H9 (cell line): ENCODE results near the gene PPP4R3B. TPM values are rescaled to one million over a fixed set of nuclear protein-coding genes. Genes with fewer than 3 reads are reported as not detected.

ENCODE experiments used
- DNase-seq: peaks from one replicate; pipeline ENCODE4 v3.0.0-alpha.2; 2017
- H2AFZ ChIP-seq: one replicate; pipeline ENCODE4 v1.6.1; 2013; ENCODE audit warnings: mild to moderate bottlenecking, low read length, control low read depth, moderate library complexity
- H2AK5ac ChIP-seq: 2 replicates; pipeline ENCODE4 v1.6.1; 2013; ENCODE audit warnings: low read length, control low read depth, mixed read lengths; ENCODE audit not compliant: insufficient read length
- H2BK120ac ChIP-seq: one replicate; pipeline ENCODE4 v1.6.1; 2013; ENCODE audit warnings: low read depth, mild to moderate bottlenecking, low read length, control low read depth, inconsistent platforms; ENCODE audit not compliant: poor library complexity, severe bottlenecking
- H2BK12ac ChIP-seq: 2 replicates; pipeline ENCODE4 v1.6.1; 2013; ENCODE audit warnings: low read length, control low read depth, mixed read lengths, low read depth; ENCODE audit not compliant: insufficient read length
- H2BK15ac ChIP-seq: 2 replicates; pipeline ENCODE4 v1.6.1; 2013; ENCODE audit warnings: low read depth, low read length, control low read depth
- H2BK20ac ChIP-seq: one replicate; pipeline ENCODE4 v1.6.1; 2013; ENCODE audit warnings: low read depth, mild to moderate bottlenecking, low read length, control low read depth, inconsistent platforms; ENCODE audit not compliant: poor library complexity, severe bottlenecking
- H2BK5ac ChIP-seq: 2 replicates; pipeline ENCODE4 v1.6.1; 2013; ENCODE audit warnings: low read length, control low read depth, mixed read lengths; ENCODE audit not compliant: insufficient read length
- H3K14ac ChIP-seq: 2 replicates; pipeline ENCODE4 v1.6.1; 2013; ENCODE audit warnings: low read length, control low read depth; ENCODE audit not compliant: insufficient read depth
- H3K18ac ChIP-seq: 2 replicates; pipeline ENCODE4 v1.6.1; 2013; ENCODE audit warnings: low read depth, mild to moderate bottlenecking, mixed read lengths, low read length, control low read depth; ENCODE audit not compliant: insufficient read length
- H3K23ac ChIP-seq: 2 replicates; pipeline ENCODE4 v1.6.1; 2013; ENCODE audit warnings: low read length, control low read depth, mixed read lengths, low read depth; ENCODE audit not compliant: insufficient read length
- H3K23me2 ChIP-seq: 2 replicates; pipeline ENCODE4 v1.6.1; 2013; ENCODE audit warnings: low read depth, mild to moderate bottlenecking, mixed read lengths, low read length, control low read depth; ENCODE audit not compliant: insufficient read length, poor library complexity, severe bottlenecking
- H3K27ac ChIP-seq: 2 replicates; pipeline ENCODE4 v1.5.1; 2013; ENCODE audit warnings: low read length, control low read depth, mixed read lengths, low read depth; ENCODE audit not compliant: insufficient read length
- H3K27me3 ChIP-seq: 2 replicates; pipeline ENCODE4 v1.6.1; 2013; ENCODE audit warnings: low read length, control low read depth, inconsistent platforms; ENCODE audit not compliant: insufficient read depth
- H3K4ac ChIP-seq: 2 replicates; pipeline ENCODE4 v1.6.1; 2013; ENCODE audit warnings: low read depth, mild to moderate bottlenecking, control low read depth, inconsistent platforms, low read length, moderate library complexity
- H3K4me1 ChIP-seq: 2 replicates; pipeline ENCODE4 v1.6.1; 2013; ENCODE audit warnings: low read length, control low read depth, inconsistent platforms; ENCODE audit not compliant: insufficient read depth
- H3K4me2 ChIP-seq: 2 replicates; pipeline ENCODE4 v1.6.1; 2013; ENCODE audit warnings: low read length, control low read depth, mixed read lengths; ENCODE audit not compliant: insufficient read length, insufficient read depth
- H3K56ac ChIP-seq: 2 replicates; pipeline ENCODE4 v1.6.1; 2013; ENCODE audit warnings: low read depth, mild to moderate bottlenecking, mixed read lengths, low read length, control low read depth; ENCODE audit not compliant: insufficient read length
- H3K79me1 ChIP-seq: 2 replicates; pipeline ENCODE4 v1.6.1; 2013; ENCODE audit warnings: low read depth, mild to moderate bottlenecking, moderate library complexity, low read length, control low read depth, inconsistent platforms; ENCODE audit not compliant: insufficient read depth, poor library complexity, severe bottlenecking
- H3K79me2 ChIP-seq: 2 replicates; pipeline ENCODE4 v1.6.1; 2013; ENCODE audit warnings: low read length, control low read depth, inconsistent platforms; ENCODE audit not compliant: insufficient read depth
- H3K9ac ChIP-seq: 2 replicates; pipeline ENCODE4 v1.6.1; 2013; ENCODE audit warnings: low read length, control low read depth, mixed read lengths; ENCODE audit not compliant: insufficient read length; ENCODE audit errors: extremely low read depth
- H3K9me3 ChIP-seq: one replicate; pipeline ENCODE4 v1.6.1; 2013; ENCODE audit warnings: low read depth, low read length, inconsistent platforms; ENCODE audit not compliant: control insufficient read depth
- H3T11ph ChIP-seq: one replicate; pipeline ENCODE4 v1.6.1; 2013; ENCODE audit warnings: mild to moderate bottlenecking, low read length, control low read depth, inconsistent platforms
- H4K20me1 ChIP-seq: one replicate; pipeline ENCODE4 v1.6.1; 2013; ENCODE audit not compliant: control insufficient read depth, insufficient read length, insufficient read depth
- H4K5ac ChIP-seq: 2 replicates; pipeline ENCODE4 v1.6.1; 2013; ENCODE audit warnings: low read depth, mild to moderate bottlenecking, mixed read lengths, low read length, control low read depth; ENCODE audit not compliant: insufficient read length
- H4K8ac ChIP-seq: replicated peaks from 2 replicates; pipeline ENCODE4 v1.6.1; 2013; ENCODE audit warnings: low read length, control low read depth, mixed read lengths, low read depth; ENCODE audit not compliant: insufficient read length
- H4K91ac ChIP-seq: 2 replicates; pipeline ENCODE4 v1.6.1; 2013; ENCODE audit warnings: low read depth, mild to moderate bottlenecking, moderate library complexity, mixed read lengths, low read length, control low read depth; ENCODE audit not compliant: insufficient read length
- H3K27ac Mint-ChIP-seq, 3 experiments: 2 replicates in 2 of 3; 3 replicates in 1 of 3; pipeline ENCODE4 v1.8.0; 2020 to 2021; ENCODE audit warnings: mixed read lengths in 3 of 3, mild to moderate bottlenecking in 1 of 3, moderate library complexity in 1 of 3
- H3K27me3 Mint-ChIP-seq: 2 replicates; pipeline ENCODE4 v1.8.0; 2021; ENCODE audit warnings: low read depth, mild to moderate bottlenecking, moderate library complexity, mixed read lengths
- H3K36me3 Mint-ChIP-seq, 3 experiments: 2 replicates in 2 of 3; 3 replicates in 1 of 3; pipeline ENCODE4 v1.8.0; 2020 to 2021; ENCODE audit warnings: low read depth in 3 of 3, mixed read lengths in 3 of 3; ENCODE audit not compliant: insufficient read depth in 1 of 3
- H3K4me1 Mint-ChIP-seq, 2 experiments: 2 replicates each; pipeline ENCODE4 v1.8.0; 2020; ENCODE audit warnings: mixed read lengths in 2 of 2
- H3K4me3 Mint-ChIP-seq, 2 experiments: 2 replicates in 1 of 2; 3 replicates in 1 of 2; pipeline ENCODE4 v1.8.0; 2020 to 2021; ENCODE audit warnings: mild to moderate bottlenecking in 2 of 2, mixed read lengths in 2 of 2, moderate library complexity in 1 of 2
- H3K9me3 Mint-ChIP-seq, 2 experiments: 2 replicates in 1 of 2; 3 replicates in 1 of 2; pipeline ENCODE4 v1.8.0; 2020; ENCODE audit warnings: mild to moderate bottlenecking in 2 of 2, mixed read lengths in 2 of 2, moderate library complexity in 1 of 2
- WGBS: extraction: QIAGEN DNeasy Blood & Tissue Kit; methylation state at CpG from one replicate; pipeline ENCODE4 v1.1.7; 2013; ENCODE audit warnings: missing lambda C conversion rate, low lambda C conversion rate, mixed read lengths; ENCODE audit not compliant: insufficient read length; ENCODE audit errors: extremely low coverage; 5-methylcytosine and 5-hydroxymethylcytosine counted together
- total RNA-seq: library from RNA; stranded (reverse); gene quantifications from 2 replicates; pipeline ENCODE4 v1.2.1, GENCODE V29; 2021
- TF ChIP-seq, protein P1 (sequence below): fragments of 200-600 bp; sonication (generic); conservative IDR thresholded peaks from 3 replicates; pipeline ENCODE4 v1.8.0; 2021; ENCODE audit warnings: antibody characterized with exemption, mild to moderate bottlenecking

Gene PPP4R3B
- total RNA-seq, 1 experiment from 2014 or later: 37.6 TPM

DNA sequence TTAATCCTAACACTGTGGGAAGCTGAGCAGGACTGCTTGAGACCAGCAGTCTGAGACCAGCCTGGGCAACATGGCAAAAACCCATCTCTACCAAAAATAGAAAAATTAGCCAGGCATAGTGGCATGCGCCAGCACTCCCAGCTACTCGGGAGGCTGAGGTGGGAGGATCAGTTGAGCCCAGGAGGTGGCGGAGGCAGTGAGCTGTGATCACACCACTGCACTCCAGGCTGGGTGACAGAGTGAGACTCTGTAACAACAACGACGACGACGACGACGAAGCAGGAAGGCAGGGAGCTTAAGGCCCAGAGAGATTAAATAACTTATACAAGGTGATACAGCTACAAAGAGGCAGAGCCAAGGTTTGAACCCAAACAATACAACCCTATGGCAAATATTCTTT lies 60.6 kb downstream of the PPP4R3B start:
- H3K27me3 Mint-ChIP-seq: no peaks in the 10 kb centered on the region
- no peak overlapping the region for H4K91ac ChIP-seq
- no peak overlapping the region for H3K4me3 Mint-ChIP-seq
- H3T11ph ChIP-seq: no peak overlapping the region
- no peak overlapping the region for H2BK12ac ChIP-seq
- no peak overlapping the region for H3K18ac ChIP-seq
- H3K9me3 ChIP-seq: peaks cover 8% of the 10 kb centered on the region
- H2BK15ac ChIP-seq: no peak overlapping the region
- DNase-seq: no peak
- H3K14ac ChIP-seq: no peak overlapping the region
- H3K79me2 ChIP-seq: no peaks in the 10 kb centered on the region
- no peak overlapping the region for H3K56ac ChIP-seq
- H2AK5ac ChIP-seq: no peak overlapping the region
- H3K9me3 Mint-ChIP-seq: peaks cover 13 to 16% of the 10 kb centered on the region in 2 experiments; a peak in 4 of 5 replicates
- H3K27ac ChIP-seq: no peak overlapping the region
- TF ChIP-seq, protein P1, sequence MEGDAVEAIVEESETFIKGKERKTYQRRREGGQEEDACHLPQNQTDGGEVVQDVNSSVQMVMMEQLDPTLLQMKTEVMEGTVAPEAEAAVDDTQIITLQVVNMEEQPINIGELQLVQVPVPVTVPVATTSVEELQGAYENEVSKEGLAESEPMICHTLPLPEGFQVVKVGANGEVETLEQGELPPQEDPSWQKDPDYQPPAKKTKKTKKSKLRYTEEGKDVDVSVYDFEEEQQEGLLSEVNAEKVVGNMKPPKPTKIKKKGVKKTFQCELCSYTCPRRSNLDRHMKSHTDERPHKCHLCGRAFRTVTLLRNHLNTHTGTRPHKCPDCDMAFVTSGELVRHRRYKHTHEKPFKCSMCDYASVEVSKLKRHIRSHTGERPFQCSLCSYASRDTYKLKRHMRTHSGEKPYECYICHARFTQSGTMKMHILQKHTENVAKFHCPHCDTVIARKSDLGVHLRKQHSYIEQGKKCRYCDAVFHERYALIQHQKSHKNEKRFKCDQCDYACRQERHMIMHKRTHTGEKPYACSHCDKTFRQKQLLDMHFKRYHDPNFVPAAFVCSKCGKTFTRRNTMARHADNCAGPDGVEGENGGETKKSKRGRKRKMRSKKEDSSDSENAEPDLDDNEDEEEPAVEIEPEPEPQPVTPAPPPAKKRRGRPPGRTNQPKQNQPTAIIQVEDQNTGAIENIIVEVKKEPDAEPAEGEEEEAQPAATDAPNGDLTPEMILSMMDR: no peak
- no peak overlapping the region for H2AFZ ChIP-seq
- no peaks in the 10 kb centered on the region for H3K23me2 ChIP-seq
- H3K27ac Mint-ChIP-seq: peak overlapping the region in 1 of 3 experiments; percentile 32; a peak in 3 of 7 replicates
- H3K4me2 ChIP-seq: no peak overlapping the region
- H2BK120ac ChIP-seq: no peak overlapping the region
- no peak overlapping the region for H2BK5ac ChIP-seq
- no peaks in the 10 kb centered on the region for H3K27me3 ChIP-seq
- no peak overlapping the region for H2BK20ac ChIP-seq
- H3K23ac ChIP-seq: no peak overlapping the region
- H4K20me1 ChIP-seq: no peaks in the 10 kb centered on the region
- H4K8ac ChIP-seq: no peak overlapping the region
- H3K36me3 Mint-ChIP-seq: peaks cover 34 to 67% (median 63%) of the 10 kb centered on the region in 3 experiments
- H3K4me1 Mint-ChIP-seq: no peaks in the 10 kb centered on the region
- H3K79me1 ChIP-seq: no peaks in the 10 kb centered on the region
- whole genome bisulfite sequencing: no CpG with 5 or more reads among the region's 9 CpGs
- H3K9ac ChIP-seq: no peak overlapping the region
- H3K4ac ChIP-seq: no peak overlapping the region
- H3K4me1 ChIP-seq: no peaks in the 10 kb centered on the region
- no peak overlapping the region for H4K5ac ChIP-seq
